ENCODE measurements around the gene SYNGAP1.
"Not testable (repeated sequence)": the region's sequence is repeated elsewhere in the genome, so short reads cannot be mapped to it uniquely, and the experiment has no call there.

- not testable (repeated sequence) for TF ChIP-seq CTCF, POLR2A (IDR thresholded peaks at IDR 0.05)
These were observed 40.7 kb upstream of the SYNGAP1 start for GRCh38 chr6:33379184-33379583.
